ENCODE data around the gene MYEOV. TPM values are rescaled to one million over a fixed set of nuclear protein-coding genes. Genes with fewer than 3 reads are reported as not detected.

The MYEOV gene
- total and polyA plus RNA-seq, 2 of the 8 experiments (the other 6 are each of a cell fraction or from before 2014, with no cell fraction given): 0.44 to 0.67 TPM

DNA sequence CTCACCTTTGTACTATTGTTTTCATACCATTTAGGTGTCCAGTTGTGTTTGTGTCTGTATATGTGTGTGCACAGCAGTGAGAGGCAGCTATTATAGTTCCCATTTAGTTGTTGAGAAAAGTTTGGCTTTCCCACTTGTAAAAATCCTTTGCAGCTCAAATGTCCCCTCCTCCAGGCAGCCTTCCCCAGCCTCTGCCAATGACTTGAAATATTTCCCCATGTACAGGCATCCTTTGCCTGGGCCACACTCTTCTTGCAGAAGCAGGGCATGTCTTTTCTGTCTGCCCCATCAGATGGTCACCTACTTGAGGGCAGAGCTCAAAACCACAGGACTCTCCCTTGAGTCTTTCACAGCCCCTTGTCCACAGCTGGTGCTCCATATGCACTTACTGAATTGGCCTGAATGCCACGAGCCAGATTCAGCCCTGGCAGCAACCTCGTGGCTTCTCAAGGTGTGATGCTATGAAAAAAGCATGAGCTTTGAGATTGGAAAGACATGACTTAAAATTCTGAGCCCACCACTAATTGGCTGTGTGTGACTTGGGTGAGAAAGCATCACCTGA, 39.3 kb downstream of the MYEOV start:
- no peak for FAIRE-seq
- CTCF ChIA-PET (ENCODE audit: partially characterized antibody): interaction anchor here (0.6 to 3.1 kb wide), 6 partner anchors 14 to 232 kb away, joined by 3 to 12 read pairs (median 3); no protein-coding TSS in a partner anchor
- no peaks in the 10 kb centered on the region for H4K20me1 ChIP-seq (replicated peaks in 1 of 2; ENCODE audit: control insufficient read depth in 1 of 2, insufficient read depth in 2 of 2, low read length in 2 of 2)
- TF ChIP-seq HDAC2 (IDR thresholded peaks at IDR 0.05; ENCODE audit: borderline replicate concordance in 1 of 2, low read depth in 2 of 2, low read length in 2 of 2) (no peak), SP2 (IDR thresholded peaks at IDR 0.05; ENCODE audit: low read length) (no peak), CHD2 (IDR thresholded peaks at IDR 0.05; ENCODE audit: low read length) (no peak), RBBP5 (IDR thresholded peaks at IDR 0.05; ENCODE audit: borderline replicate concordance, low read depth, low read length) (no peak), CBX5 (IDR thresholded peaks at IDR 0.05; ENCODE audit: low read depth, low read length) (no peak), POU5F1 (IDR thresholded peaks at IDR 0.05; ENCODE audit: low read depth, low read length) (no peak), TBP (IDR thresholded peaks at IDR 0.05; ENCODE audit: low read depth, low read length) (no peak), MAFK (IDR thresholded peaks at IDR 0.05; ENCODE audit: low read depth, low read length) (no peak)
- TF ChIP-seq, protein P1, sequence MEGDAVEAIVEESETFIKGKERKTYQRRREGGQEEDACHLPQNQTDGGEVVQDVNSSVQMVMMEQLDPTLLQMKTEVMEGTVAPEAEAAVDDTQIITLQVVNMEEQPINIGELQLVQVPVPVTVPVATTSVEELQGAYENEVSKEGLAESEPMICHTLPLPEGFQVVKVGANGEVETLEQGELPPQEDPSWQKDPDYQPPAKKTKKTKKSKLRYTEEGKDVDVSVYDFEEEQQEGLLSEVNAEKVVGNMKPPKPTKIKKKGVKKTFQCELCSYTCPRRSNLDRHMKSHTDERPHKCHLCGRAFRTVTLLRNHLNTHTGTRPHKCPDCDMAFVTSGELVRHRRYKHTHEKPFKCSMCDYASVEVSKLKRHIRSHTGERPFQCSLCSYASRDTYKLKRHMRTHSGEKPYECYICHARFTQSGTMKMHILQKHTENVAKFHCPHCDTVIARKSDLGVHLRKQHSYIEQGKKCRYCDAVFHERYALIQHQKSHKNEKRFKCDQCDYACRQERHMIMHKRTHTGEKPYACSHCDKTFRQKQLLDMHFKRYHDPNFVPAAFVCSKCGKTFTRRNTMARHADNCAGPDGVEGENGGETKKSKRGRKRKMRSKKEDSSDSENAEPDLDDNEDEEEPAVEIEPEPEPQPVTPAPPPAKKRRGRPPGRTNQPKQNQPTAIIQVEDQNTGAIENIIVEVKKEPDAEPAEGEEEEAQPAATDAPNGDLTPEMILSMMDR (IDR thresholded peaks at IDR 0.05; ENCODE audit: control extremely low read depth in 1 of 3, insufficient read depth in 1 of 3, low read depth in 1 of 3, low read length in 3 of 3): no peak
- TF ChIP-seq, protein P2, sequence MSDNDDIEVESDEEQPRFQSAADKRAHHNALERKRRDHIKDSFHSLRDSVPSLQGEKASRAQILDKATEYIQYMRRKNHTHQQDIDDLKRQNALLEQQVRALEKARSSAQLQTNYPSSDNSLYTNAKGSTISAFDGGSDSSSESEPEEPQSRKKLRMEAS (IDR thresholded peaks at IDR 0.05): no peak

More for the DNA sequence above, 39.3 kb downstream of the MYEOV start:
- Histone ChIP-seq H3K4ac (replicated peaks; ENCODE audit: insufficient read length, low read depth, low read length) (no peak overlapping the region), H3K27me3 (replicated peaks in 1 of 4; ENCODE audit: control insufficient read depth in 3 of 4, extremely low read depth in 1 of 4, insufficient read depth in 3 of 4, low read length in 3 of 4) (no peaks in the 10 kb centered on the region), H3K27ac (ENCODE audit: low read depth, low read length) (no peak overlapping the region), H2BK20ac (ENCODE audit: low read length) (no peak overlapping the region), H3K18ac (ENCODE audit: extremely low read depth, low read length) (no peak overlapping the region), H3K4me3 (ENCODE audit: extremely low read depth in 1 of 4, insufficient read depth in 2 of 4, low read depth in 3 of 4, low read length in 4 of 4) (no peak overlapping the region), H4K91ac (replicated peaks; ENCODE audit: insufficient read length, low read length) (no peak overlapping the region), H2BK120ac (replicated peaks; ENCODE audit: low read depth, low read length) (no peak overlapping the region), H3K4me1 (replicated peaks in 1 of 4; ENCODE audit: control insufficient read depth in 3 of 4, insufficient read depth in 4 of 4, low read length in 3 of 4) (peaks cover 0 to 3% (median 0%) of the 10 kb centered on the region in 4 experiments; a peak in 2 of 7 replicates), H2BK15ac (ENCODE audit: low read length) (no peak overlapping the region), H2BK5ac (ENCODE audit: low read depth, low read length) (no peak overlapping the region), H3K79me1 (ENCODE audit: low read depth, low read length) (no peaks in the 10 kb centered on the region), H4K8ac (ENCODE audit: extremely low read depth, insufficient read depth, low read length) (peak overlapping the region; percentile 65; the same call in 1 of the 2 replicates), H3K23ac (ENCODE audit: insufficient read length) (no peak overlapping the region), H3K79me2 (ENCODE audit: control insufficient read depth in 1 of 2, insufficient read depth in 2 of 2, low read length in 2 of 2) (no peaks in the 10 kb centered on the region), H2BK12ac (ENCODE audit: low read depth, low read length) (no peak overlapping the region), H3K9me3 (ENCODE audit: insufficient read depth in 2 of 2, low read depth in 1 of 2, low read length in 1 of 2) (no peaks in the 10 kb centered on the region), H3K9ac (replicated peaks in 1 of 4; ENCODE audit: extremely low read depth in 1 of 4, low read depth in 3 of 4, low read length in 3 of 4) (no peak overlapping the region), H3K14ac (ENCODE audit: insufficient read length) (no peak overlapping the region), H2AFZ (ENCODE audit: low read length) (no peak overlapping the region), H4K5ac (ENCODE audit: insufficient read length, low read depth, low read length) (no peak overlapping the region), H3K56ac (replicated peaks; ENCODE audit: insufficient read length, low read depth, low read length) (no peak overlapping the region), H3K4me2 (ENCODE audit: insufficient read depth in 1 of 2, low read depth in 2 of 2, low read length in 2 of 2) (no peak overlapping the region), H2AK5ac (ENCODE audit: low read depth, low read length) (no peak overlapping the region), H3K23me2 (ENCODE audit: low read depth, low read length) (no peaks in the 10 kb centered on the region), H3K36me3 (ENCODE audit: control insufficient read depth in 2 of 4, insufficient read depth in 4 of 4, low read length in 3 of 4) (no peaks in the 10 kb centered on the region)
- no peak for DNase-seq (ENCODE audit: low read depth in 1 of 2, low spot score in 2 of 2)
- WGBS, 2 experiments (ENCODE audit: extremely low coverage in 1 of 2, insufficient coverage in 1 of 2, insufficient read length in 1 of 2, insufficient replicate concordance in 2 of 2, low coverage in 1 of 2, low lambda C conversion rate in 2 of 2, missing lambda C conversion rate in 1 of 2): 94% methylated on average over 2 of the region's 2 CpGs; no CpG with 5 or more reads in 1 of the 2 experiments
- POLR2A ChIA-PET (ENCODE audit: partially characterized antibody): no interaction called here

Data from H1 (cell line).